AG09319 (cell line): Measurements from ENCODE around the gene ALKBH3.

Experiments used
- DNase-seq: peaks from one replicate; pipeline ENCODE4 v3.0.0-alpha.2; 2010; ENCODE audit warnings: low read depth; ENCODE audit errors: extremely low read depth
- CTCF ChIP-seq: IDR thresholded peaks from 2 replicates; pipeline ENCODE4 v1.5.1; 2011; ENCODE audit warnings: low read depth, mild to moderate bottlenecking, inconsistent platforms, low read length, moderate library complexity

ALKBH3 gene

GRCh38 chr11:43842021-43842420 is 38.6 kb upstream of the ALKBH3 start:
- TF ChIP-seq CTCF: no peak
- DNase-seq: no peak

GRCh38 chr11:43845816-43846215 is 34.8 kb upstream of the ALKBH3 start:
- TF ChIP-seq CTCF: no peak
- DNase-seq: no peak

GRCh38 chr11:43852057-43852636 is 28.5 kb upstream of the ALKBH3 start:
- TF ChIP-seq CTCF: peak; percentile 88
- peak; percentile 56 for DNase-seq

GRCh38 chr11:43853781-43854180 is 26.9 kb upstream of the ALKBH3 start:
- DNase-seq: no peak
- TF ChIP-seq CTCF: no peak

- TF ChIP-seq CTCF: no peak
- no peak for DNase-seq
Measured at GRCh38 chr11:43856993-43857392, 23.6 kb upstream of the ALKBH3 start.

- TF ChIP-seq CTCF: no peak
- no peak for DNase-seq
Measured at GRCh38 chr11:43861141-43861540, 19.5 kb upstream of the ALKBH3 start.

- DNase-seq: no peak
- TF ChIP-seq CTCF: no peak
Measured at GRCh38 chr11:43866520-43866919, 14.1 kb upstream of the ALKBH3 start.
